NCI-H1694 (cell line): ENCODE data around the gene LTC4S.

ENCODE experiments used
- DNase-seq: peaks from one replicate; lab custom pipeline; 2025; lab: John Stamatoyannopoulos, UW

Gene LTC4S

GRCh38 chr5:179795863-179796833 is 2.4 kb downstream of the LTC4S start:
- no peak for DNase-seq

- DNase-seq, result no peak
Observed at GRCh38 chr5:179796877-179797608, 3.3 kb downstream of the LTC4S start.

- no peak for DNase-seq
Observed at GRCh38 chr5:179797741-179798140, 4.0 kb downstream of the LTC4S start.

GRCh38 chr5:179798144-179798770 is 4.5 kb downstream of the LTC4S start:
- no peak for DNase-seq

GRCh38 chr5:179798771-179799643 is 5.2 kb downstream of the LTC4S start:
- no peak for DNase-seq

- DNase-seq, result no peak
Observed at GRCh38 chr5:179799644-179799973, 5.8 kb downstream of the LTC4S start.

- DNase-seq, result no peak
Observed at GRCh38 chr5:179800071-179800695, 6.4 kb downstream of the LTC4S start.

GRCh38 chr5:179800696-179801201 is 7.0 kb downstream of the LTC4S start:
- DNase-seq, result no peak

- peak; percentile 52 for DNase-seq
Observed at GRCh38 chr5:179801304-179802206, 7.8 kb downstream of the LTC4S start.

GRCh38 chr5:179802207-179802883 is 8.6 kb downstream of the LTC4S start:
- DNase-seq, result no peak

- DNase-seq, result no peak
Observed at GRCh38 chr5:179802950-179803562, 9.3 kb downstream of the LTC4S start.

GRCh38 chr5:179803651-179804554 is 10.1 kb downstream of the LTC4S start:
- DNase-seq, result no peak

GRCh38 chr5:179804555-179804947 is 10.8 kb downstream of the LTC4S start:
- DNase-seq, result no peak

GRCh38 chr5:179805070-179805528 is 11.3 kb downstream of the LTC4S start:
- DNase-seq, result no peak

- no peak for DNase-seq
Observed at GRCh38 chr5:179805529-179806249, 11.9 kb downstream of the LTC4S start.

- no peak for DNase-seq
Observed at GRCh38 chr5:179806250-179807048, 12.7 kb downstream of the LTC4S start, which contains the start of gene MGAT4B. Gene MGAT4B, minus strand, starts transcription at chr5:179806866. Its CDS starts 283 bp downstream, at chr5:179806583.
